ENCODE results near the gene ADAMTS2.

- TF ChIP-seq POLR2AphosphoS5 (IDR thresholded peaks at IDR 0.05; ENCODE audit: borderline replicate concordance, low read depth, low read length) (no peak), EZH2 (IDR thresholded peaks at IDR 0.05) (no peak)
Measured at GRCh38 chr5:179194941-179195381, 150.3 kb downstream of the ADAMTS2 start.
